CD4-positive, alpha-beta T cell treated with Interleukin-4 for 4 hours (primary cell): ENCODE results near the gene POLE2.
"Not testable (repeated sequence)": the region's sequence is repeated elsewhere in the genome, so short reads cannot be mapped to it uniquely, and the experiment has no call there.

ENCODE experiments used
- DNase-seq: peaks from one replicate; pipeline ENCODE4 v3.0.0-alpha.2; 2020

POLE2 gene

DNA sequence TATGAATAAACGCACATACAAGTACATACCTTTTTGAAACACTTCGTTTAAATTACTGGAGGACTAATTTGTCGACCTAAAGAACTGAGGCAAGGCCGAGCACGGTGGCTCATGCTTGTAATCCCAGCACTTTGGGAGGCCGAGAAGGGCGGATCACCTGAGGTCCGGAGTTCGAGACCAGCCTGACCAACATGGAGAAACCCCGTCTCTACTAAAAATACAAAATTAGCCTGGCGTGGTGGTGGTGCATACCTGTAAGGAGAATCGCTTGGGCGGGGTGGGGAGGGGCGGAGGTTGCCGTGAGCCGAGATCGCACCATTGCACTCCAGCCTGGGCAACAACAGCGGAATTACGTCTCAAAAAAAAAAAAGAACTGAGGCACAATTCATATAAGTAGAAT, 68.7 kb downstream of the POLE2 start:
- DNase-seq = not testable (repeated sequence)

DNA sequence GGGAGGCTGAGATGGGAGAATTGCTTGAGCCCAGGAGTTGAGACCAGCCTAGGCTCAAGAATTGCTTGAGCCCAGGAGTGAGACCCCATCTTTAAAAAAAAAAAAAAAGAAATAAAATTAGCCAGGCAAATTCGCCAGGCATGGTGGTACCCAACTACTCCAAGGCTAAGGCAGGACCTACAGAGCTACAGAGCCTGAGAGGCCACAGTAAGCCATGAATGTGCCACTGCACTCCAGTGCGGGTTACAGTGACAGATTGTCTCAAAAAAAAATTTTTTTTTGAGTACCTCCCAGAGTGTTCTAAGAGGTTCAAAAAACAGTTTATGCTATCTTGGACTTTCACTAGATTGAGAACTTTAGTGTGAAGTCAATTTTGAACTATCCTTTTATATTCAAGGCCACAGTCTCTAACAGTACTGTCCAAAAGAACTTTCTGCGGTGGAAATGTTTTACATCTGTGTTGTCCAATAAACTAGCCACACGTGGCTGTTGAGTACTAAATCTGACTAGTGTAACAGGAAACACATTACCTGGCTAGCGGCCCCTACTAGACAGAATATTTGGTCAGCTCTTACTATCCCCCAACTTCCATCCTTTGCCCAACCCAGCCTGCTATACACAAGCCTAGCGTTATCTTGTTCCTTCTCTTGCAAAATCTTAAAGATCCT, 70.0 kb downstream of the POLE2 start:
- no peak for DNase-seq

DNA sequence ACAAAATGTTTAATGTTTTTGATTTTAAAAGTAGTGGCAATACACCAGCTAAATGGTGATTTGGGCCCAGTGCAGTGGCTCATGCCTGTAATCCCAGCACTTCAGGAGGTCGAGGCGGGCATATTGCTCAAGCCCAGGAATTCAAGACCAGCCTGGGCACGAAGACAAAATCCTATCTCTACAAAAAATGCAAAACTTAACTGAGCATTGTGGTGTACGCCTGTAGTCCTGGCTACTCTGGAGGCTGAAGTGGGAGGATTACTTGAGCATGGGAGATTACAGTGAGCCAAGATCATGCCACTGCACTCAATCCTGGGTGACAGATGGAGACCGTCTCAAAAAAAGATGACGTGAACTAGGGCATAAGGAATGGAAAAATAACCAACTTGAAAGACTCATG, 72.2 kb downstream of the POLE2 start:
- no peak for DNase-seq

DNA sequence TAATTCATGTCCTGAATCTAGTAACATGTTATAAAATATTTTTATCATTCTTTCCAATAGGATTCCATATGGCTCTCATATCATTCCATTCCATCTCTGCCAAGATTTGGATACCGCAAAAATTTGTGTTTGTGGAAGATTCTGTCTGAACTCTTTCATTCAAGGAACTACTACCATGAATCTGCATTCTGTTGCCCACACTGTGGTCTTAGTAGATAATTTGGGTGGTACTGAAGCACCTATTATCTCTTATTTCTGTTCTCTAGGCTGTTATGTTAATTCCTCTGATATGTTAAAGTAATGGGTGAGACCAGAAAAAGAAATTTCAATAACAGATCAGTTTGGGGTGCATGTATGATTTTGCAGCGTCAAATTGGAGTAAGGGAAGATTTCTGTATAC, 73.8 kb downstream of the POLE2 start:
- DNase-seq = no peak

DNA sequence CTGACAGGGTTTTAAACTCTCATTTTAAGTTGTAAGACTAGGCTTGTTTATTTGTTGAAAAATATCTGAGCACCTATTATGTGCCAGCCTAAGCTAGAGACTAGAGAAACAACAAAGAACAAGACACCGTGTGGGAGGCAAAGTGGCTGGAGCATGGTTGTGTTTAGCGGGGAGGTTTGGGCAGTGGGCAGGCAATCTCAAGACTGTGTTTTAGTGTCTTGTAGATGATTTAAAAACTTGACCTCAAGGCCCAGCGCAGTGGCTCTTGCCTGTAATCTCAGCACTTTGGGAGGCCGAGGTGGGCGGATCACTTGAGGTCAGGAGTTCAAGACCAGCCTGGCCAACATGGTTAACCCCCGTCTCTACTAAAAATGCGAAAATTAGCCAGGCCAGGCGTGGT, 75.3 kb downstream of the POLE2 start:
- no peak for DNase-seq

DNA sequence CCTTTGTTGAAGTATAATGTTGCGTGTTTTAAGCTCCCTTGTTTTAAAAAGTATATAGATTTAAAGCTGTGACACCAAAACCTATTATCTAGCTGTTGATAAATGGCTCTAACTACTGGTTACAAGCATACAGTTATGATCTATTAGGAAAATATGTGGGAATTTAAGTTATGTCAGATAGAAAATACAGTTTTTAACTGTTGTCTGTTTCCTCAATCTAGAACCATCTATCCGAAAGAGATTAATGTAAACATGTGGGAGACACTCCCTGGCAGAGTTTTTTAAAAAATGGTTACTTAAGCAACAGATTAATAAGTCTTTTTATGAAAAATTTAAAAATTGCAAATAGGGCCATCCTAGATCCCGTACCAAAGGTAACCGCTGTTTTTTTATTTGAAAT, 75.8 kb downstream of the POLE2 start:
- no peak for DNase-seq

DNA sequence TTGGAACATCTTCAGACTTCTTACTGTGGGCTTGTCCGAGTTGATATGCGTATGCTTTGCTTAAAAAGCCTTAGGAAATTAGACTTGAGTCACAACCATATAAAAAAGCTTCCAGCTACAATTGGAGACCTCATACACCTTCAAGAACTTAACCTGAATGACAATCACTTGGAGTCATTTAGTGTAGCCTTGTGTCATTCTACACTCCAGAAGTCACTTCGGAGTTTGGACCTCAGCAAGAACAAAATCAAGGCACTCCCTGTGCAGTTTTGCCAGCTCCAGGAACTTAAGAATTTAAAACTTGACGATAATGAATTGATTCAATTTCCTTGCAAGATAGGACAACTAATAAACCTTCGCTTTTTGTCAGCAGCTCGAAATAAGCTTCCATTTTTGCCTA, 80.4 kb downstream of the POLE2 start:
- DNase-seq = no peak

DNA sequence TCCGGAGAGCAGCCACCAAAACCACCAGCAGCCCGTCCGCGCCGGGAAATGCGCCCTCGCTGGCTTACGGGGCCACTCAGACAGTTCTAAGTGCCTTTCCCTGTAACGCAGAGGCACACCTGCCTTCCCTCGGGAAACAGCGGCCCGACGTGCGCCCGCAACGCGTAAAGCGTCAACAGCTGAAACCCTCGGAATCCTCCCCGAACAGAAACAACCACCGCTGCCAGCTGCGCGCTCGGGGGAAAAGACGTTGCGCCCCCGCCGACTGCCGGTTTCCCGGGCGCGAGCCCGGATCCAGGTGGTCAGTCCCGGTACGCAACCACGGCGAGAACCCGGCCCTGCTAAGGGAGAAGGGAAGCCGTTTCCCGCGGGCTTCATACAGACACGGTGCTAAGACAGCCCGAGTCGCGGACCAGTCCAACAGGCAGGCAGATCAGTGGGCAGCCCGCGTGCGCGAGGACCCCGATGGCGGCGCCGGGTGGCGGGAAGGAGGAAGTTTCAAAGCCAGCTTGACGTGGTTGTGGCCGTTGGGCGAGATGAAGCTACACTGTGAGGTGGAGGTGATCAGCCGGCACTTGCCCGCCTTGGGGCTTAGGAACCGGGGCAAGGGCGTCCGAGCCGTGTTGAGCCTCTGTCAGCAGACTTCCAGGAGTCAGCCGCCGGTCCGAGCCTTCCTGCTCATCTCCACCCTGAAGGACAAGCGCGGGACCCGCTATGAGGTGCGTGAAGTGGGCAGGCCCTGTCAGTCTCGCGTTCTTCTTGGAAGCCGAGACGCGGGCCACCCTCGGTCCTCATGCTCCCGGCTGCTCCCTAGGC, 89.3 kb downstream of the POLE2 start, which contains the start of gene LRR1:
LRR1 (plus strand) TSS at position 456 of the 816 bp plus-strand sequence; CDS start at position 537, 81 bp downstream.
- peak; percentile 85 for DNase-seq

DNA sequence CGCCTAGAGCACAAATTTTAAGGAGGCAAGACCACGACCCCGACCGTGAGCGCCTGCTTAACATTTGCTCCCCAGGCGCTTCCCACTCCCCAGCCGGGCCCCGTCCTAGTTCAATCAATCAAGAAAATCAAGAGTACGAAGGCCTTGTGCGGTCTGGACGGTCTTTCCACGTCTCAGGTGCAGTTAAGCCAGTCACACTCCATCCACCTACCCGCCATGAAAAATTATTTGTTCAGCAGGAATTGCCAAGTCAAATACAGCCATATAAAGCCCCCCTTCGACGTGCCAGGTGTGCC, 89.9 kb downstream of the POLE2 start:
- no peak for DNase-seq

DNA sequence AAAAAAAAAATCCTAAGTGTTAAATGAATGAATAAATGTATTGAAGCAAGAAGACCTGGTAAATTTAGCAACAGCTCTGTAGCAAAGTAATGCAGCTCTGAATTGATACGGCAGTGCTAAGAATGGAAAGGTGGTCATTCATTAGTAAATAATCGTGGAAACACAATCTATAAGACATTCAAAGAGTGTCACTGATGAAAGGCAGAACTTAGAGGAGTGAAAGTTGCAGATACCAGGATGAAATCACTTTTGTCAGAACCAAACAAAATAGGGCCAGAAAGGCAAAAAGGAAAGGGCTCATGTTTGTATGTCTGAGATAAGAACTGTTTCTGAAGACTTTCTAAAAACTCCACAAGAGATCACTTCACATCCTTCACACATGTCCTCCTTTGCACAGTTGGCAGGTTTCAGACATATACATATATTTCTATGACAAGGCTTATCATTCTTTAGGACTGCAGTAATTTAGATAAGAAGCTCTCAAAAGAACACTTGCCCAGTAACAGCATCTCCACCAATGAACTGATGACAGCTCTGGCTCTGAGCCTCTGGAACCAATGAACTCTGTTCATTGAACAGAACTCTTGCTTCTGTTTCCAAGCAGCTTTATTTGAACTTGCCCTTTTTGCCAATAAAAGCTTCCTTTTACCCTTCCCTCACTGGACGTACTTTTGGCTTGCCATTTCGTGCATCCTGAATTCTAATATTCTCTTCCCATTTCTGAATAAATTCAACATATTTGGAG, 93.5 kb downstream of the POLE2 start:
- no peak for DNase-seq
